Anterior cingulate cortex (tissue), 58 donors: ENCODE results near the gene TLL1.

ENCODE experiments used
- DNase-seq, 58 donors: peaks; one replicate each; lab custom pipeline; 2025; lab: John Stamatoyannopoulos, UW

The TLL1 gene

GRCh38 chr4:165967486-165967885 lies 94.4 kb downstream of the TLL1 start:
- no peak for DNase-seq

- DNase-seq, result no peak
Observed at GRCh38 chr4:165970703-165971420, 97.8 kb downstream of the TLL1 start.

GRCh38 chr4:165971446-165971845 lies 98.4 kb downstream of the TLL1 start:
- no peak for DNase-seq

- DNase-seq, result no peak
Observed at GRCh38 chr4:165971933-165972332, 98.9 kb downstream of the TLL1 start.

- DNase-seq, result no peak
Observed at GRCh38 chr4:165972747-165973146, 99.7 kb downstream of the TLL1 start.

- no peak for DNase-seq
Observed at GRCh38 chr4:165982934-165983333, 109.9 kb downstream of the TLL1 start.

- DNase-seq, result no peak
Observed at GRCh38 chr4:165986956-165987698, 114.1 kb downstream of the TLL1 start.

- no peak for DNase-seq
Observed at GRCh38 chr4:165991325-165992180, 118.5 kb downstream of the TLL1 start.

- DNase-seq, result no peak
Observed at GRCh38 chr4:165992283-165992682, 119.2 kb downstream of the TLL1 start.

GRCh38 chr4:165994701-165995100 lies 121.7 kb downstream of the TLL1 start:
- no peak for DNase-seq

GRCh38 chr4:166003811-166004210 lies 130.8 kb downstream of the TLL1 start:
- no peak for DNase-seq

- DNase-seq, result no peak
Observed at GRCh38 chr4:166006217-166006616, 133.2 kb downstream of the TLL1 start.

- no peak for DNase-seq
Observed at GRCh38 chr4:166008510-166008909, 135.5 kb downstream of the TLL1 start.

- DNase-seq, result no peak
Observed at GRCh38 chr4:166012129-166013030, 139.3 kb downstream of the TLL1 start.

- DNase-seq, result no peak
Observed at GRCh38 chr4:166014411-166014810, 141.4 kb downstream of the TLL1 start.

GRCh38 chr4:166017804-166018203 lies 144.8 kb downstream of the TLL1 start:
- DNase-seq, result no peak

- DNase-seq, result no peak
Observed at GRCh38 chr4:166019441-166020220, 146.6 kb downstream of the TLL1 start.

GRCh38 chr4:166021617-166022016 lies 148.6 kb downstream of the TLL1 start:
- no peak for DNase-seq

GRCh38 chr4:166034965-166035364 lies 161.9 kb downstream of the TLL1 start:
- DNase-seq, result no peak
